Fibroblast of lung (primary cell): ENCODE data around the gene ZBTB17.

ENCODE experiments used
- EZH2 ChIP-seq: IDR thresholded peaks from 2 replicates; pipeline ENCODE4 v1.5.1; 2012; ENCODE audit warnings: low read length, control low read depth, mild to moderate bottlenecking; ENCODE audit errors: missing control alignments
- TF ChIP-seq, protein P1 (sequence below), 2 donors: IDR thresholded peaks in 1 of 2; conservative IDR thresholded peaks in 1 of 2; 1 replicate in 1 of 2; 2 replicates in 1 of 2; pipeline ENCODE4 v1.5.1; 2011 to 2012; ENCODE audit warnings: low read length in 2 of 2, control low read depth in 1 of 2, inconsistent platforms in 1 of 2, low read depth in 1 of 2, mild to moderate bottlenecking in 1 of 2

GRCh38 chr1:15932612-15933011 lies 43.3 kb downstream of the ZBTB17 start:
- TF ChIP-seq, protein P1, sequence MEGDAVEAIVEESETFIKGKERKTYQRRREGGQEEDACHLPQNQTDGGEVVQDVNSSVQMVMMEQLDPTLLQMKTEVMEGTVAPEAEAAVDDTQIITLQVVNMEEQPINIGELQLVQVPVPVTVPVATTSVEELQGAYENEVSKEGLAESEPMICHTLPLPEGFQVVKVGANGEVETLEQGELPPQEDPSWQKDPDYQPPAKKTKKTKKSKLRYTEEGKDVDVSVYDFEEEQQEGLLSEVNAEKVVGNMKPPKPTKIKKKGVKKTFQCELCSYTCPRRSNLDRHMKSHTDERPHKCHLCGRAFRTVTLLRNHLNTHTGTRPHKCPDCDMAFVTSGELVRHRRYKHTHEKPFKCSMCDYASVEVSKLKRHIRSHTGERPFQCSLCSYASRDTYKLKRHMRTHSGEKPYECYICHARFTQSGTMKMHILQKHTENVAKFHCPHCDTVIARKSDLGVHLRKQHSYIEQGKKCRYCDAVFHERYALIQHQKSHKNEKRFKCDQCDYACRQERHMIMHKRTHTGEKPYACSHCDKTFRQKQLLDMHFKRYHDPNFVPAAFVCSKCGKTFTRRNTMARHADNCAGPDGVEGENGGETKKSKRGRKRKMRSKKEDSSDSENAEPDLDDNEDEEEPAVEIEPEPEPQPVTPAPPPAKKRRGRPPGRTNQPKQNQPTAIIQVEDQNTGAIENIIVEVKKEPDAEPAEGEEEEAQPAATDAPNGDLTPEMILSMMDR (conservative IDR thresholded peaks at IDR 0.05 in 1 of 2, IDR thresholded peaks at IDR 0.05 in 1 of 2; ENCODE audit: low read depth in 1 of 2, low read length in 2 of 2), result no peak
- TF ChIP-seq EZH2, result no peak
